Measurements from ENCODE around the gene ZDHHC1. TPM values are rescaled to one million over a fixed set of nuclear protein-coding genes. Genes with fewer than 3 reads are reported as not detected.
A peak's percentile ranks its signal among the peaks of the same experiment; 100 is the strongest.
"Not testable (repeated sequence)": the region's sequence is repeated elsewhere in the genome, so short reads cannot be mapped to it uniquely, and the experiment has no call there.

The ZDHHC1 gene
- total and polyA plus RNA-seq, 2 experiments from 2014 or later, result 18.7 to 22.4 TPM

DNA sequence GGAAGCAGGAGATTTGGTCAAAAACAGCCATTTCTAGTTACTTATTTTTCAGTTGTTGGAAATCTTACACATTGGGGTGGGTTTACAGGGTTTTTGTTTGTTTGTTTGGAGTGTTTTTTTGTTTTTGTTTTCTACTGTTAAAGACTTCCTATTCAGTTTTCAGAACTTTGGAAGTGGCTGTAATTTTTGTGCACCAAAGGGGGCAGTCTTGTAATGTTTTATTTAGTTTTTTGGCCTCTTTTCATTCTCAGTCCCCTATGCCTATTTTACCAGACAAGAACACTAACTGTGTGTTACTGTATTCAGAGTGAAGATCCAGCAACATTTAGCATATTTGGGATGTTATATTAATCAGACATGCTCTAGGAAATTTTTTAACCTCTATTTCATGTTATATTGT lies 43.6 kb downstream of the ZDHHC1 start:
- H3K27me3 ChIP-seq, result peaks cover 58% of the 10 kb centered on the region
- TF ChIP-seq, protein P1, sequence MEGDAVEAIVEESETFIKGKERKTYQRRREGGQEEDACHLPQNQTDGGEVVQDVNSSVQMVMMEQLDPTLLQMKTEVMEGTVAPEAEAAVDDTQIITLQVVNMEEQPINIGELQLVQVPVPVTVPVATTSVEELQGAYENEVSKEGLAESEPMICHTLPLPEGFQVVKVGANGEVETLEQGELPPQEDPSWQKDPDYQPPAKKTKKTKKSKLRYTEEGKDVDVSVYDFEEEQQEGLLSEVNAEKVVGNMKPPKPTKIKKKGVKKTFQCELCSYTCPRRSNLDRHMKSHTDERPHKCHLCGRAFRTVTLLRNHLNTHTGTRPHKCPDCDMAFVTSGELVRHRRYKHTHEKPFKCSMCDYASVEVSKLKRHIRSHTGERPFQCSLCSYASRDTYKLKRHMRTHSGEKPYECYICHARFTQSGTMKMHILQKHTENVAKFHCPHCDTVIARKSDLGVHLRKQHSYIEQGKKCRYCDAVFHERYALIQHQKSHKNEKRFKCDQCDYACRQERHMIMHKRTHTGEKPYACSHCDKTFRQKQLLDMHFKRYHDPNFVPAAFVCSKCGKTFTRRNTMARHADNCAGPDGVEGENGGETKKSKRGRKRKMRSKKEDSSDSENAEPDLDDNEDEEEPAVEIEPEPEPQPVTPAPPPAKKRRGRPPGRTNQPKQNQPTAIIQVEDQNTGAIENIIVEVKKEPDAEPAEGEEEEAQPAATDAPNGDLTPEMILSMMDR (IDR thresholded peaks at IDR 0.05; ENCODE audit: low read depth, low read length), result peak; percentile 49
- no peaks in the 10 kb centered on the region for H3K36me3 ChIP-seq
- peak in 1 of 2 donors; percentile 56 for DNase-seq (ENCODE audit: low read depth in 1 of 2, low spot score in 1 of 2)
- no peaks in the 10 kb centered on the region for H3K4me1 ChIP-seq (ENCODE audit: low read depth)
- H3K27ac ChIP-seq, result no peak overlapping the region
- H3K4me3 ChIP-seq, result no peak overlapping the region
- H3K9me3 ChIP-seq (ENCODE audit: low read depth), result no peaks in the 10 kb centered on the region

DNA sequence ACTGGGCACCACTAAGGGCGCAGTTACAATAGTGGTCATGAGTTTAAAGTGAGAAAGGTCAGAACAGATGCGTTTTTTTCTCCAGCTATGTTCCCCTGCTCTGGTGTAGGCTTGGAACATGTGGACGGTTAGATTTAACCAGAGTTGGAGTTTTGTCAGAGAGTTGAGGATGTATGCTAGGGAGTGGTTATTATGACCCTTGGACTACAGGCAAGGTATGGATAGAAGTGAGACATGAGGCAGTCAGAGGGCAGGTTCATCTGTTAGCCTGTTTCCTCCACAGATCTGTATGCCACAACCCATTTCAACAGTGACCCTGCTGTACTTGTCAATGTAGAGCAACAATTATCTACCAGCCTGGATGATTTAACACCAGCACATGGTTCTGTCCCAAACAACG lies 45.6 kb downstream of the ZDHHC1 start:
- TF ChIP-seq, protein P1 (IDR thresholded peaks at IDR 0.05; ENCODE audit: low read depth, low read length), result no peak
- no peak overlapping the region for H3K4me3 ChIP-seq
- no peaks in the 10 kb centered on the region for H3K36me3 ChIP-seq
- H3K27ac ChIP-seq, result no peak overlapping the region
- H3K4me1 ChIP-seq (ENCODE audit: low read depth), result no peaks in the 10 kb centered on the region
- H3K9me3 ChIP-seq (ENCODE audit: low read depth), result no peaks in the 10 kb centered on the region
- H3K27me3 ChIP-seq, result peaks cover 65% of the 10 kb centered on the region
- DNase-seq (ENCODE audit: low read depth in 1 of 2, low spot score in 1 of 2), result no peak

DNA sequence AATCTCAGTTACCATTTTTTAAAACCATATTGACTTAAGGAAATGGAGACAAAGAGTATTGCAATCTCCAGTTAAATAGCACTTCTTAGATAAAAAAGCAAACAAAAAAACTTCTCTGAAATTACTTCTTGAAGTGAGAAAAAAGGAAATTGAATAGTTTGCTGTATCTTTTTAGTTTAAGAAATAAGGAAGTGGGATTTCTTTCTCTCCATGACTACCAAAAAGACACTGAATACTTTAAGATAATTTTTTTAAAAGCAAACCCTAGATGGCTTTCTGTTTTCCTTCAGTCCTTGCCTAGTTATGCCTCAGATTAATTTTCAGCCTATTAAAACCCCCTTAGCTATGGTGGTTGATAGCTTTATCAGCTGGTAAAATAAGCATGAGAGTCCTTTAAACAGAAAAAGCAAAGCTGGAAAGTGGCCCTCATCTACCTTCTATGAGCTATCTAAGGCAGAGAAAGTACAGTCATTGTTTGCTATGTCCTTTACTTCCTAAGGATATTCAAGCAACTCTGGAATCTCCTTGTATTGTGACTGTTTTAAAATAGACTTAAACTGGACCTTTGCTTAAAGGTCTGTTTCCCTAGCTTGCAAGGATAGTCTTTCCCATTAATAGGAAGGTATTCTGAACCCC lies 51.6 kb downstream of the ZDHHC1 start:
- peaks cover 80% of the 10 kb centered on the region for H3K27me3 ChIP-seq
- H3K9me3 ChIP-seq (ENCODE audit: low read depth), result no peaks in the 10 kb centered on the region
- TF ChIP-seq, protein P1 (IDR thresholded peaks at IDR 0.05; ENCODE audit: low read depth, low read length), result no peak
- DNase-seq (ENCODE audit: low read depth in 1 of 2, low spot score in 1 of 2), result no peak
- no peak overlapping the region for H3K27ac ChIP-seq
- H3K36me3 ChIP-seq, result no peaks in the 10 kb centered on the region
- H3K4me3 ChIP-seq, result no peak overlapping the region
- no peaks in the 10 kb centered on the region for H3K4me1 ChIP-seq (ENCODE audit: low read depth)

DNA sequence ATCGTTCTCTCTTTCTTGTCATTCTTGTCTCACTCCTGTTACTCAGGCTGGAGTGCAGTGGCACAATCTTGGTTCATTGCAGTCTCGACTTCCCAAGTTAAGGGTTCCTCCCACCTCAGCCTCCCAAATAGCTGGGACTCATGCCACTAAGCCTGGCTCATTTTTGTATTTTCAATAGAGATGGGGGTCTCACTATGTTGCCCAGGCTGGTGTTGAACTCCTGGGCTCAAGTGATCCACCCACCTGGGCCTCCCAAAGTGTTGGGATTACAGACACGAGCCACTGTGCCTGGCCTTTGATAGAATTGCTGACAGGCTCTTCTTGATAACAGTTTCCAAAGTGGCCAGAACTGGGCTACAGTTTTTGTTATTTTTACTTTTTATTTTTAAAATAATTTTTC lies 55.2 kb downstream of the ZDHHC1 start:
- TF ChIP-seq, protein P1 (IDR thresholded peaks at IDR 0.05; ENCODE audit: low read depth, low read length), result no peak
- DNase-seq (ENCODE audit: low read depth in 1 of 2, low spot score in 1 of 2), result no peak
- H3K27me3 ChIP-seq, result peaks cover 47% of the 10 kb centered on the region
- H3K4me3 ChIP-seq, result no peak overlapping the region
- H3K4me1 ChIP-seq (ENCODE audit: low read depth), result no peaks in the 10 kb centered on the region
- no peak overlapping the region for H3K27ac ChIP-seq
- H3K36me3 ChIP-seq, result no peaks in the 10 kb centered on the region
- no peaks in the 10 kb centered on the region for H3K9me3 ChIP-seq (ENCODE audit: low read depth)

DNA sequence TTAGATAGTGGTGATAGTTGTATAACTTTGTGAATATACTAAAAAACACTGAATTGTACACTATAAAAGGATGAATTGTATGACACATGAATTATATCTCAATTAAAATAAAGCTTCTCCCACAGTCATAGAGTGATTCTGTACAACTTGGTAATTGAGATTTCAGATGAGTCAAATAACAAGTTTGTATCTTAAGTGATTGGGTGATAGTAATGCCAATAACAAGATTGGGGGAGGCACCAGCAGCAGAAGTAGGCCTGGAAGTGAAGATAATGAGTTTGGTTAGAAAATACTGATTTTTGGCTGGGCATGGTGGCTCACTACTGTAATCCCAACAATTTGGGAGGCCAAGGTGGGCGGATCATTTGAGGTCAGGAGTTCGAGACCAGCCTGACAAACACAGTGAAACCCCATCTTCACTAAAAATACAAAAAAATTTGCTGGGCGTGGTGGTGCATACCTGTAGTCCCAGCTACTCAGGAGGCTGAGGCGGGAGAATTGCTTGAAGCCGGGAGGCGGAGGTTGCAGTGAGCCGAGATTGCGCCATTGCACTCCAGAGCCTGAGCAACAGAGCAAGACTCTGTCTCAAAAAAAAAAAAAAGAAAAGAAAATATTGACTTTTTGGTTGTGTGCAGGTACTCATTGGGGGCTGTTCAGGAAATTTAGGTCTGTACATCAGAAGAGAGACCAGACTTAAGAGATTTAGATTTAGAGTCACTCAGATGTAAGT lies 56.6 kb downstream of the ZDHHC1 start:
- H3K4me1 ChIP-seq (ENCODE audit: low read depth); H3K27ac ChIP-seq; H3K4me3 ChIP-seq; H3K9me3 ChIP-seq (ENCODE audit: low read depth); DNase-seq (ENCODE audit: low read depth in 1 of 2, low spot score in 1 of 2); H3K36me3 ChIP-seq: not testable (repeated sequence)
- peaks cover 35% of the 10 kb centered on the region for H3K27me3 ChIP-seq

DNA sequence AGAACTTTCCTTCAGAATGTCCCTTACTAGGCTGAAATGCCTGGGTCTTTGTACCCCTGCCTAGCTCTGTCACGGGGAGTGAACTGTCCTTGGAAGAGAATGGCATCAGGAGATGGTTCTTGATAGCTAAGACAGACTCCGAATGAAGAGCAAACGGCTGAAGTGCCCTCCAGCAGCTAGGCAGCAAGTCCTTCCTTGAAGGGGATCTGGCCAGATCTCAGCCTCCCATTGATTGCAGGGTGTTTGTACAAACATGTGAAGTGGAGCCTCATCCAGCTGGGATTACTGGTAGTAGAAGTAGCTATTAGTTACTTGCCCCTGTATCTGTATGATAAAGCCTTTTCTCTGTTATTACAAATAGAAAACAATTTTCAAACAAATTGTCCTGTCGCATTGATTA lies 58.7 kb downstream of the ZDHHC1 start:
- no peak overlapping the region for H3K4me3 ChIP-seq
- no peak for DNase-seq (ENCODE audit: low read depth in 1 of 2, low spot score in 1 of 2)
- no peaks in the 10 kb centered on the region for H3K4me1 ChIP-seq (ENCODE audit: low read depth)
- no peak overlapping the region for H3K27ac ChIP-seq
- no peaks in the 10 kb centered on the region for H3K9me3 ChIP-seq (ENCODE audit: low read depth)
- H3K36me3 ChIP-seq, result no peaks in the 10 kb centered on the region
- TF ChIP-seq, protein P1 (IDR thresholded peaks at IDR 0.05; ENCODE audit: low read depth, low read length), result no peak
- H3K27me3 ChIP-seq, result peaks cover 24% of the 10 kb centered on the region
